Ishikawa (cell line): ENCODE results near the gene CACNG5.

Source experiments
- CEBPB ChIP-seq: IDR thresholded peaks from 2 replicates; pipeline ENCODE4 v1.6.1; 2012
- CREB1 ChIP-seq: IDR thresholded peaks from 2 replicates; pipeline ENCODE4 v1.6.1; 2012; ENCODE audit warnings: low read depth
- EGR1 ChIP-seq: IDR thresholded peaks from 2 replicates; pipeline ENCODE4 v1.6.1; 2012
- EP300 ChIP-seq: IDR thresholded peaks from 2 replicates; pipeline ENCODE4 v1.6.1; 2012; ENCODE audit warnings: borderline replicate concordance
- FOXM1 ChIP-seq: IDR thresholded peaks from 2 replicates; pipeline ENCODE4 v1.6.1; 2012; ENCODE audit warnings: low read depth, borderline replicate concordance
- NFIC ChIP-seq: IDR thresholded peaks from 2 replicates; pipeline ENCODE4 v1.6.1; 2012
- RAD21 ChIP-seq: IDR thresholded peaks from 2 replicates; pipeline ENCODE4 v1.6.1; 2012; ENCODE audit warnings: low read depth
- TAF1 ChIP-seq: IDR thresholded peaks from 2 replicates; pipeline ENCODE4 v1.6.1; 2012; ENCODE audit warnings: low read depth, mild to moderate bottlenecking
- TCF12 ChIP-seq: IDR thresholded peaks from 2 replicates; pipeline ENCODE4 v1.6.1; 2012; ENCODE audit warnings: low read depth
- TEAD4 ChIP-seq: IDR thresholded peaks from 2 replicates; pipeline ENCODE4 v1.6.1; 2012
- YY1 ChIP-seq: IDR thresholded peaks from 2 replicates; pipeline ENCODE4 v1.6.1; 2012; ENCODE audit warnings: low read depth
- ZBTB7A ChIP-seq: IDR thresholded peaks from 2 replicates; pipeline ENCODE4 v1.6.1; 2012; ENCODE audit warnings: low read depth
- TF ChIP-seq, protein P1 (sequence below): IDR thresholded peaks from 2 replicates; pipeline ENCODE4 v1.6.1; 2012; ENCODE audit warnings: low read depth, mild to moderate bottlenecking
- TF ChIP-seq, protein P2 (sequence below): IDR thresholded peaks from 2 replicates; pipeline ENCODE4 v1.6.1; 2012
- TF ChIP-seq, protein P3 (sequence below): IDR thresholded peaks from 2 replicates; pipeline ENCODE4 v1.6.1; 2012

CACNG5 gene

DNA sequence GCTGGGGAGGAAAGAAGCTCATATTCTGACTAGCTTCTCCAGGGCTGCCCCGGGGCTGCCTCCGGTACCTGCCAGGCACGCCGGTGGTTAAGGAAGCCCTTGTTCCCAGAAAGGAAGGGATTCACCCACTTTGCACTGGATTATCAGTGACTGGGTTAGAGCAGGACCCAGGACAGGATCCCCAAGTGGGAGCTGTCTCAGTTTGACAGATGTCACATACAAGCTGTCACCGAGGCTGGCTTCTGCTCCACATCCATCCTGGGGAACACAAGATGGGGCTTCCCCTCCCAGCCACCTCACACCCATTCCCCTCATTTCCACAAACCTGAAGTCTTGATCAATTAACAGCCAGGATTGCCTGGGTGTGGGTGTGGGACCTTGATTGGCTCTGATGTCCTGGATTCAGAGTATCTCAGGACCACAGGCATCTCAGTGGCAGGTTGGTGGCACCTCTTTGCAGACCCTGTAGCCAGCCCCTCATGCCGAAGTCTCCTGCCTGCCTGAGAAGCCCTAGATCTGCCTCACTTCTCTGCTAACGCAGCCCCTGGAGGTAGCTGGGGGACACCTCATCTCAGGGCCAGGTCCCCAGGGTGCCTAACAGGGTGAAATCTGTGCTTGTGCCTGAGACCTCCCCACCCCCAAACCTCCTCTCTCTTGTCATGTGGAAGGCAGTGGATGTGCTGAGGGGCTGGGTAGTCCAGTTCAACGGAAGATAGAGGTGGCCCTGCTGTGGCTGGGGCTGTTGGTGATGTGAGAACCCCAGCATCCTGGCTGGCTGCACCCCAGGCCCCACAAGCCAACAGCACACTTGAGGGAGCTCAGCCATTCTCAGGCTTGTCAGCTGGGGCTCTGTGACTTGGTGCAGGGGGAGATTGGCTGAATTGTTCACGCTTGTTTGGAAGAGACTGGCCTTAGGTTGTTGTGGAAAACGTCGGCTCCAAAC lies 1.4 kb downstream of the CACNG5 start:
- no peak for TF ChIP-seq ZBTB7A
- TF ChIP-seq EP300: no peak
- TF ChIP-seq TEAD4: no peak
- TF ChIP-seq CREB1: no peak
- TF ChIP-seq, protein P1, sequence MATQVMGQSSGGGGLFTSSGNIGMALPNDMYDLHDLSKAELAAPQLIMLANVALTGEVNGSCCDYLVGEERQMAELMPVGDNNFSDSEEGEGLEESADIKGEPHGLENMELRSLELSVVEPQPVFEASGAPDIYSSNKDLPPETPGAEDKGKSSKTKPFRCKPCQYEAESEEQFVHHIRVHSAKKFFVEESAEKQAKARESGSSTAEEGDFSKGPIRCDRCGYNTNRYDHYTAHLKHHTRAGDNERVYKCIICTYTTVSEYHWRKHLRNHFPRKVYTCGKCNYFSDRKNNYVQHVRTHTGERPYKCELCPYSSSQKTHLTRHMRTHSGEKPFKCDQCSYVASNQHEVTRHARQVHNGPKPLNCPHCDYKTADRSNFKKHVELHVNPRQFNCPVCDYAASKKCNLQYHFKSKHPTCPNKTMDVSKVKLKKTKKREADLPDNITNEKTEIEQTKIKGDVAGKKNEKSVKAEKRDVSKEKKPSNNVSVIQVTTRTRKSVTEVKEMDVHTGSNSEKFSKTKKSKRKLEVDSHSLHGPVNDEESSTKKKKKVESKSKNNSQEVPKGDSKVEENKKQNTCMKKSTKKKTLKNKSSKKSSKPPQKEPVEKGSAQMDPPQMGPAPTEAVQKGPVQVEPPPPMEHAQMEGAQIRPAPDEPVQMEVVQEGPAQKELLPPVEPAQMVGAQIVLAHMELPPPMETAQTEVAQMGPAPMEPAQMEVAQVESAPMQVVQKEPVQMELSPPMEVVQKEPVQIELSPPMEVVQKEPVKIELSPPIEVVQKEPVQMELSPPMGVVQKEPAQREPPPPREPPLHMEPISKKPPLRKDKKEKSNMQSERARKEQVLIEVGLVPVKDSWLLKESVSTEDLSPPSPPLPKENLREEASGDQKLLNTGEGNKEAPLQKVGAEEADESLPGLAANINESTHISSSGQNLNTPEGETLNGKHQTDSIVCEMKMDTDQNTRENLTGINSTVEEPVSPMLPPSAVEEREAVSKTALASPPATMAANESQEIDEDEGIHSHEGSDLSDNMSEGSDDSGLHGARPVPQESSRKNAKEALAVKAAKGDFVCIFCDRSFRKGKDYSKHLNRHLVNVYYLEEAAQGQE: no peak
- TF ChIP-seq TAF1: no peak
- no peak for TF ChIP-seq FOXM1
- TF ChIP-seq EGR1: no peak
- no peak for TF ChIP-seq TCF12
- TF ChIP-seq CEBPB: no peak
- TF ChIP-seq, protein P2, sequence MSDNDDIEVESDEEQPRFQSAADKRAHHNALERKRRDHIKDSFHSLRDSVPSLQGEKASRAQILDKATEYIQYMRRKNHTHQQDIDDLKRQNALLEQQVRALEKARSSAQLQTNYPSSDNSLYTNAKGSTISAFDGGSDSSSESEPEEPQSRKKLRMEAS: no peak
- no peak for TF ChIP-seq NFIC
- TF ChIP-seq YY1: no peak
- TF ChIP-seq, protein P3, sequence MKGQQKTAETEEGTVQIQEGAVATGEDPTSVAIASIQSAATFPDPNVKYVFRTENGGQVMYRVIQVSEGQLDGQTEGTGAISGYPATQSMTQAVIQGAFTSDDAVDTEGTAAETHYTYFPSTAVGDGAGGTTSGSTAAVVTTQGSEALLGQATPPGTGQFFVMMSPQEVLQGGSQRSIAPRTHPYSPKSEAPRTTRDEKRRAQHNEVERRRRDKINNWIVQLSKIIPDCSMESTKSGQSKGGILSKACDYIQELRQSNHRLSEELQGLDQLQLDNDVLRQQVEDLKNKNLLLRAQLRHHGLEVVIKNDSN: no peak
- no peak for TF ChIP-seq RAD21

DNA sequence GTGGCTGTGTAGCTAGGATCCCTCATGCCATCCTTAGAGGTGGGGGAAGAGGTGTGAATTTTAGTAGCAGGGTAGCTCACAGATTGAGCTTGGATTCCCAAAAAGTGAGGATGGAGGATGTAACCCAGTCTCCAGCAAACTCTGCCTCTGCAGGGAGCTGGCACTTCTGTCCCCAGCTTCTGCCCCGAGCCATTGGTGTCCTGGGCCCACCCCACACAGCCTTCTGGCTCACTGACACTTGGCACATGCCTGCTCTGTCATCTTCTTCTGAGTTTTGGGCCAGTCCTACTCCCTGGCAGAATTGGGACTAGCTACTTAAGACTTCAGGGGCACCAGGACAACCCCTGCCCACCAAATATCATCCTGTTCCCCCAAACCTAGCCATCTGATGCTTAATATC lies 2.3 kb downstream of the CACNG5 start:
- TF ChIP-seq, protein P2: no peak
- TF ChIP-seq NFIC (no peak), EGR1 (no peak), CEBPB (no peak), RAD21 (no peak), ZBTB7A (no peak), YY1 (no peak), CREB1 (no peak)
- TF ChIP-seq, protein P3: no peak

DNA sequence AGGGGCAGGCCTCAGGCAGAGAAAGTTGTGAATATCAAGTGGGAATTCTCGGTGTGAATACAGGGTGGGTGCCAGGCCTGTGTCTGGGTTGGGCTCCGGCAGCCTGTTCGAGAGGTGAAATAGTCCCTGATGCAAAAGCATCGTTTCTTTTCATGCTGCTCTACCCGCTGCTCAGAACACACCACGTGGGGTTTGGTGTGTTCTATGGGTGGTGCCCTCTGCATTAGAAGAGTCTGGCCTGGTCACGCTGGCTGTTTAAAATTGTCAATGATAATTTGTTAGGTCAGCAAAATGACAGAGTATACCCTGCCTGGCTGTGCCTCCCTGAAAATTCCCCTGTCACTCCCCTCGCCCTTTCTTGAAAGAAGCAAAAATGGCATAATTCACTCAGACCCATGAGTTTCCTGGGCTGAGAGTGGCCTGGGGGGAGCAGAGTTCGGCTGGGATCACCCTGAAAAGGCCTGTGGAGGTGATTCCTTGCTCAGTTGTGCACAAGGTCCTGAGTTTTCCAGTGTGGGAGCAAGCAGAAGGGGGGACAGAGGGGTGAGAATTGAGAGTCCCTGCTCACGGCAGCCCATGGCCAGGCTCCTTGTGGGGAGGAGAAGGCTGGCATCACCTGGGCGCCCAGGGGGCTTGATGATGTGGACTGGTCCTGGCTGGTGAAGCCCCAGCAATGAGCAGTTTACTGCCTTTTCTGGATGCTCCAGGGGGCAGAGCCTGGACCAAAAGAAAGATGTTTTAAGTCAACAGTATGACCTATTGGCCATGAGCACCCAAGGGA lies 3.2 kb downstream of the CACNG5 start:
- TF ChIP-seq, protein P1: no peak
- TF ChIP-seq, protein P2: no peak
- TF ChIP-seq TCF12 (no peak), RAD21 (no peak), YY1 (no peak), TAF1 (no peak), FOXM1 (no peak)

DNA sequence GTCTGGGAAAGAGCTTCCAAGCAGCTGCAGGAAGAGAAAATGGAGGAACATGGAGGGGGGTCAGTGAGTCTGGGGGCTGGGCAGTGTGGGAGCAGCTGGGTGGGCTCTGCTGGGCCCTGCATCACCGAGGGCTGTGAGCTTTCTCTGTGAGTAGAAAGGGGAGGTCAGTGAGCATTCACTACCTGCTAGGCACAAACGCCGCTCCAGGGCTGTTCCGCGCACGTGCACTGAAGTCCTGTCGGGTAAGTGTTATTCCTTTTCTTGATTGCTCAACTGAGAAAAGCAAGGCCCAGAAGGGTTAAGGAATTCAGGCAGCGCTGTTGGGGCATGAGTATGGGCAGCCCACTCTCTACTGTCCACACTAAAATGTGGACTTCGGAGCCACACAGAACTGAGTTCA lies 4.7 kb downstream of the CACNG5 start:
- no peak for TF ChIP-seq TEAD4
- TF ChIP-seq EP300: no peak
- no peak for TF ChIP-seq YY1
- TF ChIP-seq, protein P2: no peak
- TF ChIP-seq CREB1: no peak
- TF ChIP-seq TAF1: no peak
- no peak for TF ChIP-seq CEBPB
- TF ChIP-seq EGR1: no peak
- no peak for TF ChIP-seq ZBTB7A
- TF ChIP-seq FOXM1: no peak
- no peak for TF ChIP-seq RAD21
- TF ChIP-seq NFIC: no peak
- TF ChIP-seq, protein P1: no peak
- TF ChIP-seq TCF12: no peak
- TF ChIP-seq, protein P3: no peak
